Liver (tissue), 9 donors: ENCODE data around the gene FIS1. TPM values are rescaled to one million over a fixed set of nuclear protein-coding genes. Genes with fewer than 3 reads are reported as not detected.

Experiments
- DNase-seq: peaks from one replicate; pipeline ENCODE4 v3.0.0-alpha.2; 2017; ENCODE audit warnings: low spot score
- H3K27ac ChIP-seq, 2 donors: one replicate each; pipeline ENCODE4 v1.7.0; 2013; ENCODE audit warnings: inconsistent platforms in 2 of 2, low read length in 2 of 2, control low read depth in 1 of 2, low read depth in 1 of 2, mild to moderate bottlenecking in 1 of 2
- H3K27me3 ChIP-seq, 4 donors: one replicate each; pipeline versions ENCODE4 v1.6.1 to v1.7.0; 2013; ENCODE audit warnings: low read length in 3 of 4, inconsistent platforms in 1 of 4, mild to moderate bottlenecking in 1 of 4, moderate library complexity in 1 of 4; ENCODE audit not compliant: control insufficient read depth in 4 of 4, insufficient read depth in 4 of 4
- H3K36me3 ChIP-seq, 4 donors: one replicate each; pipeline versions ENCODE4 v1.6.1 to v1.7.0; 2013; ENCODE audit warnings: low read length in 3 of 4, mild to moderate bottlenecking in 3 of 4, low read depth in 1 of 4, moderate library complexity in 1 of 4; ENCODE audit not compliant: control insufficient read depth in 4 of 4, insufficient read depth in 3 of 4
- H3K4me1 ChIP-seq, 4 donors: one replicate each; pipeline versions ENCODE4 v1.6.1 to v1.7.0; 2013; ENCODE audit warnings: low read length in 3 of 4, mild to moderate bottlenecking in 3 of 4, moderate library complexity in 1 of 4; ENCODE audit not compliant: control insufficient read depth in 4 of 4, insufficient read depth in 4 of 4
- H3K4me3 ChIP-seq, 3 donors: one replicate each; pipeline versions ENCODE4 v1.6.1 to v1.7.0; 2013; ENCODE audit warnings: low read length in 3 of 3, control low read depth in 1 of 3, low read depth in 1 of 3, mild to moderate bottlenecking in 1 of 3
- H3K9ac ChIP-seq, 2 donors: one replicate each; pipeline ENCODE4 v1.7.0; 2013; ENCODE audit warnings: low read length in 2 of 2, mild to moderate bottlenecking in 2 of 2, moderate library complexity in 2 of 2, control low read depth in 1 of 2, low read depth in 1 of 2
- H3K9me3 ChIP-seq, 4 donors: one replicate each; pipeline versions ENCODE4 v1.6.1 to v1.7.0; 2013; ENCODE audit warnings: low read length in 3 of 4; ENCODE audit not compliant: control insufficient read depth in 4 of 4
- EGR1 ChIP-seq, 2 donors: IDR thresholded peaks; 2 replicates each; pipeline ENCODE4 v1.6.1; 2016 to 2018; ENCODE audit warnings: antibody characterized with exemption in 2 of 2, low read depth in 2 of 2
- FOXA1 ChIP-seq: IDR thresholded peaks from 2 replicates; pipeline ENCODE4 v1.6.1; 2016; ENCODE audit warnings: antibody characterized with exemption
- FOXA2 ChIP-seq: IDR thresholded peaks from 2 replicates; pipeline ENCODE4 v1.6.1; 2016; ENCODE audit warnings: antibody characterized with exemption
- HNF4A ChIP-seq, 2 donors: conservative IDR thresholded peaks; 2 replicates each; pipeline ENCODE4 v1.6.1; 2016; ENCODE audit warnings: antibody characterized with exemption in 2 of 2, mild to moderate bottlenecking in 2 of 2
- HNF4G ChIP-seq: IDR thresholded peaks from 2 replicates; pipeline ENCODE4 v1.6.1; 2016; ENCODE audit warnings: antibody characterized with exemption
- JUND ChIP-seq, 2 donors: IDR thresholded peaks; 2 replicates each; pipeline ENCODE4 v1.6.1; 2016; ENCODE audit warnings: antibody characterized with exemption in 2 of 2
- NR2F2 ChIP-seq: IDR thresholded peaks from 2 replicates; pipeline ENCODE4 v1.6.1; 2016; ENCODE audit warnings: antibody characterized with exemption
- RAD21 ChIP-seq, 2 donors: IDR thresholded peaks; 2 replicates each; pipeline ENCODE4 v1.6.1; 2016; ENCODE audit warnings: antibody characterized with exemption in 2 of 2, mild to moderate bottlenecking in 2 of 2
- REST ChIP-seq: IDR thresholded peaks from 2 replicates; pipeline ENCODE4 v1.6.1; 2016; ENCODE audit warnings: antibody characterized with exemption, mild to moderate bottlenecking
- RXRA ChIP-seq, 2 donors: IDR thresholded peaks; 2 replicates each; pipeline ENCODE4 v1.6.1; 2017 to 2018; ENCODE audit warnings: antibody characterized with exemption in 2 of 2, mild to moderate bottlenecking in 1 of 2
- SP1 ChIP-seq: IDR thresholded peaks from 2 replicates; pipeline ENCODE4 v1.6.1; 2018; ENCODE audit warnings: antibody characterized with exemption, mild to moderate bottlenecking
- TAF1 ChIP-seq: conservative IDR thresholded peaks from 2 replicates; pipeline ENCODE4 v1.6.1; 2016; ENCODE audit warnings: antibody characterized with exemption, mild to moderate bottlenecking
- YY1 ChIP-seq: IDR thresholded peaks from 2 replicates; pipeline ENCODE4 v1.6.1; 2016; ENCODE audit warnings: antibody characterized with exemption, mild to moderate bottlenecking
- ZBTB33 ChIP-seq: IDR thresholded peaks from 2 replicates; pipeline ENCODE4 v1.6.1; 2016; ENCODE audit warnings: antibody characterized with exemption
- WGBS: extraction: QIAGEN DNeasy Blood & Tissue Kit; methylation state at CpG from one replicate; pipeline ENCODE4 v1.1.7; 2013; 5-methylcytosine and 5-hydroxymethylcytosine counted together
- polyA plus RNA-seq, 2 donors: library from polyadenylated mRNA; stranded (reverse) in 1 of 2; unstranded in 1 of 2; fragments of 200-250 nt in 1 of 2; fragments of >200 nt in 1 of 2; fragmentation: Nextera tagmentation in 1 of 2; extraction: Ambion mirVana in 1 of 2; gene quantifications; one replicate each; pipeline versions ENCODE4 v1.2.1 to v1.2.3, GENCODE V29; 2013 to 2015
- total RNA-seq, 2 donors: library from RNA; depleted of rRNA; stranded (reverse); fragments of >200 nt; gene quantifications; one replicate each; pipeline ENCODE4 v1.2.3, GENCODE V29; 2014
- TF ChIP-seq, protein P1 (sequence below): IDR thresholded peaks from 2 replicates; pipeline ENCODE4 v1.6.1; 2016; ENCODE audit warnings: antibody characterized with exemption
- donor health status: healthy.
- donor health status: healthy.
- donor health status: healthy.
- donor health status: healthy.
- donor health status: healthy.

The FIS1 gene
- total and polyA plus RNA-seq, 4 donors, result 112 to 192 (median 155) TPM

- no peaks in the 10 kb centered on the region for H3K9me3 ChIP-seq
- H3K27me3 ChIP-seq, result no peaks in the 10 kb centered on the region
- H3K9ac ChIP-seq, result no peak overlapping the region
- peaks cover 9 to 51% (median 33%) of the 10 kb centered on the region in 4 donors for H3K4me1 ChIP-seq
- WGBS, result 92% methylated on average over 32 of the region's 32 CpGs
- DNase-seq, result peak; percentile 87
- H3K36me3 ChIP-seq, result peaks cover 0 to 6% (median 4%) of the 10 kb centered on the region in 4 donors
- H3K4me3 ChIP-seq, result no peak overlapping the region
- no peak overlapping the region for H3K27ac ChIP-seq
- TF ChIP-seq TAF1, result no peak
- no peak for TF ChIP-seq ZBTB33
- no peak for TF ChIP-seq EGR1 (IDR thresholded peaks at IDR 0.05; ENCODE audit: low read depth in 2 of 2)
- TF ChIP-seq YY1, result no peak
- TF ChIP-seq HNF4G, result no peak
- TF ChIP-seq REST, result no peak
- TF ChIP-seq NR2F2, result no peak
- TF ChIP-seq FOXA2, result no peak
- TF ChIP-seq FOXA1, result no peak
- TF ChIP-seq, protein P1, sequence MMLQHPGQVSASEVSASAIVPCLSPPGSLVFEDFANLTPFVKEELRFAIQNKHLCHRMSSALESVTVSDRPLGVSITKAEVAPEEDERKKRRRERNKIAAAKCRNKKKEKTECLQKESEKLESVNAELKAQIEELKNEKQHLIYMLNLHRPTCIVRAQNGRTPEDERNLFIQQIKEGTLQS, result no peak
- TF ChIP-seq RAD21 (IDR thresholded peaks at IDR 0.05), result no peak
- no peak for TF ChIP-seq HNF4A (conservative IDR thresholded peaks at IDR 0.05)
- no peak for TF ChIP-seq SP1
- no peak for TF ChIP-seq RXRA (IDR thresholded peaks at IDR 0.05)
Measured at GRCh38 chr7:101240226-101241014, 4.5 kb downstream of the FIS1 start.

DNA sequence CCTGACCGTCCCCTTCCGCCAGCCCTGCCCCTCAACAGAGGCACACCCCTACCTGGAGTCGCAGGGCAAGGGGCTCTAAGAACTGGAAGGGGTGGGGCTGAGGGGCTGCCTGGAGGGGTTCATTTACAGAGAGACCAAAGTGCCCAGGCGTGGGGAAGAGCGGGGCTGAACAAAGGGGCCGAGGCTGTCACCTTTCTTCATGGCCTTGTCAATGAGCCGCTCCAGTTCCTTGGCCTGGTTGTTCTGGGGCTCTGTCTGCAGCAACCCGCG lies 5.0 kb downstream of the FIS1 start:
- Histone ChIP-seq H3K4me1 (peaks cover 7 to 47% (median 29%) of the 10 kb centered on the region in 4 donors), H3K27me3 (no peaks in the 10 kb centered on the region), H3K4me3 (no peak overlapping the region), H3K9me3 (no peaks in the 10 kb centered on the region), H3K27ac (peak overlapping the region in 1 of 2 donors; percentile 91), H3K36me3 (peaks cover 0 to 6% (median 4%) of the 10 kb centered on the region in 4 donors), H3K9ac (no peak overlapping the region)
- no peak for DNase-seq
- no peak for TF ChIP-seq JUND (IDR thresholded peaks at IDR 0.05)
- WGBS, result 97% methylated on average over 9 of the region's 9 CpGs
